Activated T-cell treated with anti-CD3 and anti-CD28 coated beads, Interleukin-2, amount 50 U/mL, for 48 hours (primary cell): Measurements from ENCODE around the gene CAVIN2.

ENCODE experiments used
- DNase-seq, 2 experiments: peaks; one replicate each; pipeline ENCODE4 v3.0.0-alpha.2; 2020

Gene CAVIN2

GRCh38 chr2:191864628-191865374 is 17.9 kb upstream of the CAVIN2 start:
- no peak for DNase-seq

GRCh38 chr2:191863988-191864387 is 17.1 kb upstream of the CAVIN2 start:
- DNase-seq = no peak

- DNase-seq = no peak
These were observed 15.4 kb upstream of the CAVIN2 start for GRCh38 chr2:191862156-191862775.

GRCh38 chr2:191860760-191861466 is 14.0 kb upstream of the CAVIN2 start:
- no peak for DNase-seq

- no peak for DNase-seq
These were observed 12.8 kb upstream of the CAVIN2 start for GRCh38 chr2:191859681-191860080.

- DNase-seq = no peak
These were observed 11.0 kb upstream of the CAVIN2 start for GRCh38 chr2:191857886-191858285.

- no peak for DNase-seq
These were observed 10.4 kb upstream of the CAVIN2 start for GRCh38 chr2:191857259-191857805.

- no peak for DNase-seq
These were observed 9.4 kb upstream of the CAVIN2 start for GRCh38 chr2:191856111-191856876.

- DNase-seq = no peak
These were observed 8.5 kb upstream of the CAVIN2 start for GRCh38 chr2:191855382-191855781.

GRCh38 chr2:191854382-191855372 is 7.8 kb upstream of the CAVIN2 start:
- no peak for DNase-seq

- DNase-seq = no peak
These were observed 7.0 kb upstream of the CAVIN2 start for GRCh38 chr2:191853843-191854242.

- DNase-seq = no peak
These were observed 4.3 kb upstream of the CAVIN2 start for GRCh38 chr2:191851158-191851557.

GRCh38 chr2:191848771-191849767 is 2.2 kb upstream of the CAVIN2 start:
- DNase-seq = no peak

GRCh38 chr2:191847764-191848163 is 876 bp upstream of the CAVIN2 start:
- DNase-seq = no peak

GRCh38 chr2:191845876-191846514 is 893 bp downstream of the CAVIN2 start:
- DNase-seq = no peak

GRCh38 chr2:191845248-191845715 is 1.6 kb downstream of the CAVIN2 start:
- no peak for DNase-seq

- DNase-seq = no peak
These were observed 2.2 kb downstream of the CAVIN2 start for GRCh38 chr2:191844706-191845105.

GRCh38 chr2:191840921-191841320 is 6.0 kb downstream of the CAVIN2 start:
- no peak for DNase-seq

GRCh38 chr2:191839918-191840804 is 6.7 kb downstream of the CAVIN2 start:
- no peak for DNase-seq
